NOMO-1 treated with DMSO at 0.1 percent for 48 hours (cell line): ENCODE measurements around the gene GEMIN5.

Experiments used
- DNase-seq: peaks from one replicate; lab custom pipeline; 2025; ENCODE audit not compliant: unreplicated experiment; lab: John Stamatoyannopoulos, UW

GEMIN5 gene

DNA sequence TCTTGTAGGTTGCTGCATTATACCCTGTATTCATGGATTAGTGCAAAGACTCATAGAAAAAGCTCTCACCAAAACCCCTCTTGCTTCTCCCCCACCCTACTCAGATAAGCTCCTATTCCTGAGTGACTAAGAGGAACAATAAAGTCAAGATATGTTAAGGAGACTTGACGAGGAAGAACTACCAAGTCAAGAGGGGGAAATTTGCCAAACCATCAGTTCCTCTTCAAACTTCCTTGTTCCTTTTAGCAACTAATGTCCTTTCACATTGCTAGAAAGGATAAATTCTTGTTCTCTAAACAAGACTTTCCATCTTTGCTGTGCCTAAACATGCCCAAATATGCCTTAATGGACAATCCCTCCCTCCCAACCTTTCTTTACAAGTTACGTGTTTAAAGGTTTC lies 52.6 kb downstream of the GEMIN5 start:
- peak; percentile 12 for DNase-seq

DNA sequence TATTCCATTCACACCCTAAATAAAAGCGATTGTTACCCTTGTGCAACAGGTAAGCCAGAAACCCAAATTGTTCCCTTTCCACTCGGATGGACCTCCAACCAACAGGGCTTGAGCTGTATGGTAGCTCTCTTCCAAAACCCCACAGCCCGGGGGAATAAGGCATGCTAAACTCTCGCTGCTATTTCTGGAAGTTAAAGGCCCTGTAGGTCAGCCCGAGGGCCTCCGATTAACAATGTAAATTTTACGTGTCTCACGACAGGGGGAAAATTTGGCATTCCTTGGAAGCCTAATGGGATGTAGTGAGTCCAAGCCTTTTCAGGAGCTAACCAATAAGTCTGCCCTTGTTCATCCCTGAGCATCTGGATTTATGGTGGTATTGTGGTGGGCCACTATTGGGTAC lies 53.6 kb downstream of the GEMIN5 start:
- DNase-seq, result no peak

DNA sequence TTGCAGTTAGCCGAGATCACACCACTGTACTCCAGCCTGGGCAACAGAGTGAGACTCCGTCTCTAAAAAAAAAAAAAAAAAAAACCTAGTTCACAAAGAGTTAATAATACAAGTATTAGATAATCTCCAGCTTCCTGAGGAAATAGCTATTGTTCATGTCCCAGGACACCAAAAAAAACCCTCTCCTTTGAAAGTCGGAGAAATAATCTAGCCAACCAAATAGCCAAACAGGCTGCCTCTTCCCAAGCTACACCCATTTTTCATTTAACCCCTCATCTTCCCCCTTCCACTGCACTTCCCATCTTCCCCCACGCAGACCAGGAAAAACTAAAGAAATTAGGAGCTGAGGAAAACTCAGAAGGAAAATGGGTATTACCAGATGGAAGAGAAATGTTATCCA lies 56.0 kb downstream of the GEMIN5 start:
- DNase-seq, result no peak

DNA sequence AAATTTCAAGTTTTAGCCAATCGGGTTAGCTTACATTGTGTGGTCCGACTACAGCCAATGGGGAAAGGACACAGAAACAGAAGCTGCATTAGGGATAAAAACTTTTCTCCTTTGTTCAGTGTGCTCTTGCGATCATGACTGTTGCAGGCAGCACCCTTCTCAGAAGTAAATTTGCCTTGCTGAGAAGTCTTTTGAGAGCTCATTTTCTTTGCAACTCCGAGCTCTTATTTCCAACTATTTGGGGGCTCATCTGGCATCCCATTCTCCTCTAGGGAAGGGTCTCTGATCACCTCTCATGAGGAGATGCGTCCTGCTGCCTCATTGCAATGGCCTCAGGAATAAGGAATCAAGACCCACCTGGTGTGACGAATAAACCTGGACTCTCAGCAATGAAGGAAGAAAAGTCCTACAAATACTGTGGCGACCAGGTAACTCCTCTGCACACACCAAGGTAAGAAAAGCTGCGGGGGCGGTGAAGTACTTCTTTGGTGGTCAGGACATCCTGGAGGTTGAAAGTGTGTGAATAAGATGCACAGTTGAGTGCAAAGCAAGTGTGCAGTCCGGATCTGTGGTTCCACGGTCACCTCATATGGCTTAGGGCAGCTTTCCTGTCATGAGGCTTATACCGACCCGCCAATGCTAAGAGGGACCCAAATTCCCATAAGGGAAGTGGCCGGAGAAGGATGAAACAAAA lies 59.2 kb downstream of the GEMIN5 start:
- no peak for DNase-seq

DNA sequence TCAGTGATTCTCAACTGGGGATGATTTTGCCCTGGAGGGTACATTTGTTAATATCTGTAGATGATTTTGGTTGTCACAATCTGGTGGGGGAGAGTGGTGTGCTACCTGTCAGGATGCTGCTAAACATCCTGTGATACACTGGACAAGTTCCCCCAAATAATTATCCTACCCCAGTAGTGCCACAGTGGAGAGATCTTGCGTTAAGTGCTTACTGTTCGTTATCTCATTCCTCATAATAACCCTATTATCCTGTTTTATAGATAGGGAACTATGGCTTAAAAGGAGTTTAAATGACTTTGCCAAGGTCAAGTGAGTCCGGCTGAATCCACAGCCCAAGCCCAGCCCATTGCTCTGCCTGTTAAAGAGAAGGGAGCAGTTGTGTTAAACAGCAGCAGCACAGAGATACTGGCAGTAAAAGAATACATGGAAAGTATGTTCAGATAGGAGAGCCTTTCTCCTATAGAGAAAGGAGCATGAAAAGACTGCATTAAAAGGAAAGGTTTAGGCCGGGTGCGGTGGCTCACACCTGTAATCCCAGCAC lies 64.2 kb downstream of the GEMIN5 start:
- DNase-seq, result no peak

DNA sequence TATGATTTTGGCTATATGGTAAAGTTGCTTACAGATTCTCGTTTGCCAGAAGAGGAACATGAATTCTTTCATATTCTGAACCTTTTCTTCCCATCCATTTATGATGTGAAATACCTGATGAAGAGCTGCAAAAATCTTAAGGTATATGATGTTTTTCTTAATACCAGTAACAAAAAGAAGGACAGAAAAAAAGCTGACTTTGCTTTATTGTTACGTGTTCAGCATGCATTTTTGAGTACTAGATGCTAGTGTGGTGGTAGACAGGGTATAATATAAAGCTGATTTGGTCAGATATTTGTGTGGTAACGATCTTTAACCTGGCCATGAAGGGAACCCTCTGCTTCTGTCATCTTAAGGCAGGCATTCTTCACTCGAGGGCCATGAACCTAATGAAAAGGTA lies 66.3 kb downstream of the GEMIN5 start:
- DNase-seq, result no peak

DNA sequence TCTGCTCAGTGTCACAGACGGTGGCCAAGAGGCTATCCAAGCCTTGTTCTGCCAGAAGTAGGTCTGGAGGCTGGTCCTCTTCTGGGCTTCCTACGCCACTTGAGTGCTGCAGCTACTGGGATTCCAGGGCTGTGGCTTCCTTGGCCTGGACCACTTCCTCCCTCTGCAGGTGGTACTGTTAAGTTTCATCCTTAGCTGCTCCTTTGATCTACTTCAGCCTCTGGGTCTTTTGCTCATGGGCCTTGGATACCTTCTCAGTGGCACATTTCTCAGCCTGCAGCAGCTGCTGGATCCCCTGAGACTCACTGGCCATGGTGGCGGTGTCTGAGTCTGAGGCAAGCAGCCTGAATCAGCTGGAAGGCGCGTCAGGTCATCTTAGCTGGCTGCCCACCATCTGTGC lies 69.3 kb downstream of the GEMIN5 start:
- no peak for DNase-seq

DNA sequence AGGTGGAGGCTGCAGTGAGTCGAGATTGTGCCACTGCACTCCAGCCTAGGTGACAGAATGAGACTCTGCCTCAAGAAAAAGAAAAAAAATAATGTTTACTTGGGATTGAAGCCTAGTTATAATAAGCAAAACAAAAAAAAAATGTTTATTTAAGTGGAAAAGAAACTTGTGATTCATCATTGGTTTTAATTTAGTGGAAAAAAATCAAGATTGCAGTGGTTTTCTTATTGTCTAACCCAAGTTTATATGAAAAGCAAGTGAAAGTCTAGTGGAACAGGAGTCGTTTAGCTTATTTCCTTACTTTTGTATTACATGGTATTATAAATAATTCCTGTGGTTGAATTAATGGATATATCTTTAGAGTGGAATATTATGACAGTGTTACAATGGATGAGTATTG lies 71.2 kb downstream of the GEMIN5 start:
- no peak for DNase-seq

DNA sequence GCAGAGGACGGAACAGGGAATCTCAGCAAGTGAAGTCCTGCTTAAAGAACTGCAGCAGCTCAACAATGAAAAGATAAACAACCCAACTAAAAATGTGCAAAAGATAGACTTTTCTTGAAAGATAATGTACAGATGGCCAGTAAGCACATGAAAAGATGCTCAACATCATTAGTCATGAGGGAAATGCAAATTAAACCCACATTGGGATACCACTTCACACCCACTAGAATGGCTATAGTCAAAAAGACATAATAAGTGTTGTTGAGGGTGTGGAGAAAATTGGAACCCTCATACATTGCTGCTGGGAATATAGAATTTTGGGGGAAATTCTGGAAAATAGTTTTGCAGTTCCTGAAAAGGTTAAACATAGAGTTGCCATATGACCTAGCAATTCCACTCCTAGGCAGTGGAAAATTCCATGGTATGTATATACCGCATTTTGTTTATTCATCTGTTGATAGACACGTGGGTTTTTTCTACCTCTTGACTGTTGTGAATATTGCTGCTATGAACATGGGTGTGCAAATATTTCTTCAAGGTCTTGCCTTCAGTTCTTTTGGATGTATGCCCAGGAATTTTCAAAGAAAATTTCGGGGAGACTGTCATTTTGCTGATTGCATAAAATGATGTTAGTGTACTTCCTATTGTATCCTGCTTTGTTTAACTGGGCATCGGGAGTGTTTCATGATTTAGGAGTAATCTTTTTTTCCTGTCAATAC lies 72.4 kb downstream of the GEMIN5 start:
- DNase-seq, result no peak

DNA sequence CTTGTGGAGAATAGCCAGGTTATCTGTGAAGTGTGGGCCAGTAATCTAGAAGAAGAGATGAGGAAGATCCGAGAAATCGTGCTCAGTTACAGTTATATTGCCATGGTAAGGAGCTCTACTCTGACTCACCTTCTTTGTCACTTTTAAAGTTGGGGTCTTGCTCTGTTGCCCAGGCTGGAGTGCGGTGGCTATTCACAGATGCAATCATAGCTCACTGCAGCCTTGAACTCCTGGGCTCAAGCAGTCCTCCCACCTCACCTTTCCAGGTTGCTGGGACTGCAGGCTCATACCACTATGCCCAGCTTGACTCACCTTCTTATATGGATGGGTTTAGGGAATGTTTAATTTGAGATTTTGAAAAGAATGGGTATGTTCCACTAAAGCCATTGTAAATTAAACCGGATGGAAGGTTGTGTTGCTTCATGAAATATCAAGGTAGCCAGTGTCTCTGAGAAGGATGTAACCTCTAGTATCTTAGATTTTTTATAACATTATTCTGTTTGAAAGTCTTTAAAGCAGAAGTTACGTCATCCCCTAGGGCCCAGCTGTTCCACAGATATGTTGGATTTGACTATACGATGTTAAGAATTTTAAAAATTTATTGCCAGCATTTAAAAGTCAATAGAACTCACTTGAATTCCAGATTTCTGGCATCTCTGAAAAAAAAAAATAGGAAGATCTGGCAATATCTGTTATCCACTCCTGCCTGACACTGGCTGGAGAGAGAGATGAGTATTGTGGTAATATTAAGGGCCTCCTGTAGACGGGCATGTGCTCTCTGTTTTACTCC lies 74.5 kb downstream of the GEMIN5 start:
- no peak for DNase-seq

DNA sequence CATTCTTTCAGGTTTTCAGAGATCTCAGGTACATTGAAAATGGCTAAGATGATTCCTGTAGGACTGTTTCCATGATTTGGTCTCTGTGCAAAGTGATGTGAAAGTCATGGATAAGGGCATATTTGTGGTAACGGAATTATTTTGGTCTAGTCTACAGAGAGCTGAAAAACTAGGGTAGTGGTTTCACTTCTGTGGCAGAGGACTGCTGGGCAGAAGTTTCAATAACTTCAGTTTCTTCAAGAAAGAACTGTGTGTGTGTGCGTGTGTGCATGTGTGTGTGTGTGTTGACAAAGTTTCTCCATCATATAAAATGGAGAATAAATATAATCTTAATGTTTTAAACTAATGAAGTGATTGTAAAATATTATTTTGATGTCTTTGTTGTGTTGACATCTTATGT lies 75.2 kb downstream of the GEMIN5 start:
- DNase-seq, result peak; percentile 33

DNA sequence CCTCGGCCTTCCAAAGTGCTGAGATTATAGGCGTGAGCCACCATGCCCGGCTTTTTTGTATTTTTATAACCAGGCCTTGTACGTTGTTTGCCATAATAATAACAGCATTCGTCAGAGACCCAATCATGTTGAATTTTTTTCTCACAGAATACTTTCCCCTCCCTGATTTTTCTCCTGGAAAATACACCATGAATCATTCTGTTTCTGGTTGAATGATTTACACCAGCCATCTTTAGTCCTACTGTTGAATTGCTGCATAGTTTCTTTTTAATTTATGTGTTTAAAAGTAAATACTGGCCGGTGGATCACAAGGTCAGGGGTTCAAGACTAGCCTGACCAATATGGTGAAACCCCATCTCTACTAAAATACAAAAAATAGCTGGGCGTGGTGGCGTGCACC lies 76.1 kb downstream of the GEMIN5 start:
- no peak for DNase-seq

DNA sequence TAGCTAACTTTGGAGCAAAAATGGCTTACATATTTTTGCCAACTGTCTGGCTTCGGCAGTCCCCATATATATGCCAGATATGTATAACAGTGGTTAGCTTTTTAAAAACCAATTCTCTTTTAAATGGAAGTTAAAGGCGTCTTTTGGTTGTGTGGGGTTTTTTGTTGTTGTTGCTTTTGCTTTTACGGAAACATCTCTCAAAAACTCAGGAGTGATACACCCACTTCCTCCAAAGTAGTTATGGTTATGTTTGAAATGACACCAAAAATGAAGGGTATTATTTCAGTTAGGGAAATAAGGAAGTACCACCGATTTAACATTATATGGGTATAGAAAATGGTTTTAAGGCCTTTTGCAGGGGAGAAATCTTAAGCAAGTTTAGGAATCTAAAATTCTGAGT lies 77.2 kb downstream of the GEMIN5 start:
- DNase-seq, result peak; percentile 76

DNA sequence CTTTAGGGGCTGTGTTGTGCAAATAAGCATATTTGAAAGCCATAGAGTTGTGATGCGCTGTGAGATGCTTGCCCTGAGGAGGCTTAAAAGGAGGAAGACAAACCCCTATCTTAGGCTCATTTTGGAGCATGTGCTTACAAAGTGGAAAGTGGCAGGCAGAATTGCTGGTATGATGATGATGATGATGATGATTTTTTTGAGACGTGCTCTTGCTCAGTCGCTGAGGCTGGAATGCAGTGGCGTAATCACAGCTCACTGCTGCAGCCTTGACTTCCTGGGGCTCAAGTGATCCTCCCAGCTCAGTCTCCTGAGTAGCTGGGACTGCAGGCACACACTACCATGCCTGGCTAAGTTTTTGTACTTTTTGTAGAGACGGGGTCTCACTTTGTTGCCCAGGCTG lies 77.9 kb downstream of the GEMIN5 start:
- DNase-seq, result peak; percentile 25

DNA sequence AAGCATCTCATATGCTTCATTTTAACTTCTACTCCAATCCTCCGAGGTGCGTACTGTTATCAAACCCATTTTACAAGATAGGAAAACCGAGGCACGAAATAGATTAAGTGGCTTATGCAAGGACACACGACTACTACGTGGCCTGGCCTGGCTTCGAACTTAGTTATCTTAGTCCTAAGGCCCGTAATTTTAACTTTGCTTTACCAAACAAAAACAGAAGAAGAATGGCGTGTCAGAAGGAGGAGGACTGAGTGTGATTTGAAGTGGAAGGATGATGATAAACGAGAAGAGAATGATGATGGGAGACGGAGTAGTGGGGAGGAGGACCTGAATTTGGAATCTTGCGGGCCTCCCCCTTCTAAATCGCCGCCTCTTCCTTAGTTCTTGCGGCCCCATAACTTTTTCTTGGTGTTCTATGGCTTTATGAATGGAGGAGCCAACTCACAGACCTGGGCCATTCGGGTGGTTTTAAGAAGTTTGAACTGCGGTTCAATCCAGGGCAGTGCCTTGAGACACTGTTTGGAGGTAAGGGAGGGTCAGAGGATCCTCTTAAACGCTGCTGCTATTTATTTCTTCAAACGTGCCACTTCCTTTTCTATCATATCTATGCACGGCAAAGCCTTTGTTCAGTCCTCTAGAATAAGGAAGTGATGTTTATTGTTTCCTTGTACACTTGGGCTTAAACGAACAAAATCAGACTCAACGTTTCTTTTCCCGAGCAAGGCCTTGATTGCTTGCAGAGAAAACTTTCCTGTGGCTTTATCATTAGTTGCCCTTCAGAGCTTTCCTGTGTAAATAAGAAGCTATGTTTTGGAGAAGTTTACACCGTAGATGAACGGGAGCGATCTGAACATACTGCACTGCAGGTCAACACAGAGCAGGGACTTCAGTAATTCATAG lies 78.8 kb downstream of the GEMIN5 start:
- peak; percentile 90 for DNase-seq

DNA sequence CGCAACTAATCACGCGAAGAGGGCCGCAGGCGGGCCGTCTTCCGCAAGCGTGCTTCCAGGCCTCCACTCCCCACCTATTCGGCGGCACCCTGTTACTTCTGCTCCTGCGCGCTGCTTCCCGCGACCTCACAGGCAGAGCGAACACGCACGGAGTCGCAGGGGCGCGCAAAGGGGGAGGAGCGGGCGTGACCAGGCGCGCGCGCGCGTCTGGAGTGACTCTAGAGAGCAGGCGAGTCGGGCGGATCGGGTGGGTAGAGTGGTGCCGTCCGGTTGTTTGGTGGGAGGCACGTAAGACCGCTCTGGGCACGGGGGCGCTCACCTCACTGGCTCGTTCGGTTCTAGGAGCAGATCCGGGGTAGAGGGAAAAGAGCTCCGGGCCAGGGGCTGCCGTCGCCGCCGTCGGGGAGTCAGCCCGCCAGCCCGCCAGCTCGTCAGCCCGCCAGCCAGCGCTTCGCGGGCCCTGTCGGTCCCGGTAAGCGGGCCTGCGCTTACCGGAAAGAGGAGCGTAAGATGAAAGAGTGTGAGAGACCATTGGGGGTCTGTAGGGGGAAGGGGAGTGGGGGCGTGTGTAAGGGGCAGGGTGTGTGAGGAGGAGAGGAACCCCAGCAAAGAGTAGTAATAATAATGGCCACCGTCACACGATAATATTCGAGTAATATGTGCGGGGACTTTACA lies 79.6 kb downstream of the GEMIN5 start, which contains the start of gene CNOT8:
CNOT8 (plus strand) TSS at position 331 of the 675 bp plus-strand sequence. CDS start 4,652 bp downstream, outside the sequence.
- DNase-seq, result peak; percentile 96

DNA sequence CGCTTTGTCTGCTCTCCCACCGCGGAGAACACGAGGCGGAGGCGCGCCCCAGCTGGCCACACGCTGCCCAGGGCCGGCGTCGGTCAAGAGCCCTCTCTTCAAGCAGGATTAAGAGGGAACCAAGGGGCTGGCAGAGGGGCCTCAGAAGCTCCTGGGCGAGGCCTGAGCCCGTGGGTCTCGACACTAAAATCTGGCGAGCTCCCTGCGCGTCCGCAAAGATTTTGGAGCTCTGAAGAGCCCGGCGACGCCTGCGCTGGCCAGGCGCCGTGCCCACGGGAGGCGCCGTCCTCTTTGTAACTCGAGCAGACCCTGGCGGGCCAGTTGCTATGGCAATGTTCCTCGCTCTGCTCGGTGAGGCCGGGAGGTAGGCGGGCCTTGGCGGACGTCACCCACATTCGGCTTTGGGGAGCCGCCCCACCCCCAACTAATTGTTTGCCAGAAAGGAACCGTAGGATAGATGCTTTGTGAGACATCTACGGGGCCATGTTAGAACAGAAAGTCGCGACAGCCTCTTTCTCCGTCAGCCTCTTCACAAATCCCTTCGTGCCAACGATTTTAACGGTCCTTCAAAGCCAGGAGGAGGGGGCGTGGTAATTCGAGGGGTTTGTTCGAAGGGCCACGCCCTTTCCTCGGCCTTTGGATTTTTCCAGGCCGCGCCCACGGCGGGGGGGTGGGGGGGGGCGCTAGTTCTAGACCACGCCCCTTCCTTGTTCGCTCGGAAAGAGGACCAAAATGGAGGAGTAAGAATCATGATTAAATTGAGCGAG lies 80.3 kb downstream of the GEMIN5 start:
- peak; percentile 92 for DNase-seq

DNA sequence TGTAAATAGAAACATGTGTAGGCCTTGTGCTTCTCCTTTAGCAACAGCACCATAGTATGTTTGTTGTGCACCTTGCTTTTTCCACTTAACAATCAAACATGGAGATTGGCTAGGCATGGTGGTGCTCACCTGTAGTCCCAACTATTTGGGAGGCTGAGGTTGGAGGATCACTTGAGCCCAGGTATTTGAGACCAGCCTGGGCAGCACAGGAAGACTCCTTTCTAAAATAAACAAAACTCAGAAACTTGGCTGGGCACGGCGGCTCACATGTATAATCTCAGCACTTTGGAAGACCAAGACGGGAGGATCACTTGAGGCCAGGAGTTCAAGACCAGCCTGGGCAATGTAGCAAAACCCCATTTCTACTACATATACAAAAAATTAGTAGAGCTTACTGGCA lies 86.7 kb downstream of the GEMIN5 start:
- no peak for DNase-seq
